NCI-H69 (cell line): ENCODE results near the gene GCA.
A peak's percentile ranks its signal among the peaks of the same experiment; 100 is the strongest.

Experiments used
- DNase-seq: peaks from one replicate; lab custom pipeline; 2025; lab: John Stamatoyannopoulos, UW

The GCA gene, protein sequence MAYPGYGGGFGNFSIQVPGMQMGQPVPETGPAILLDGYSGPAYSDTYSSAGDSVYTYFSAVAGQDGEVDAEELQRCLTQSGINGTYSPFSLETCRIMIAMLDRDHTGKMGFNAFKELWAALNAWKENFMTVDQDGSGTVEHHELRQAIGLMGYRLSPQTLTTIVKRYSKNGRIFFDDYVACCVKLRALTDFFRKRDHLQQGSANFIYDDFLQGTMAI

DNA sequence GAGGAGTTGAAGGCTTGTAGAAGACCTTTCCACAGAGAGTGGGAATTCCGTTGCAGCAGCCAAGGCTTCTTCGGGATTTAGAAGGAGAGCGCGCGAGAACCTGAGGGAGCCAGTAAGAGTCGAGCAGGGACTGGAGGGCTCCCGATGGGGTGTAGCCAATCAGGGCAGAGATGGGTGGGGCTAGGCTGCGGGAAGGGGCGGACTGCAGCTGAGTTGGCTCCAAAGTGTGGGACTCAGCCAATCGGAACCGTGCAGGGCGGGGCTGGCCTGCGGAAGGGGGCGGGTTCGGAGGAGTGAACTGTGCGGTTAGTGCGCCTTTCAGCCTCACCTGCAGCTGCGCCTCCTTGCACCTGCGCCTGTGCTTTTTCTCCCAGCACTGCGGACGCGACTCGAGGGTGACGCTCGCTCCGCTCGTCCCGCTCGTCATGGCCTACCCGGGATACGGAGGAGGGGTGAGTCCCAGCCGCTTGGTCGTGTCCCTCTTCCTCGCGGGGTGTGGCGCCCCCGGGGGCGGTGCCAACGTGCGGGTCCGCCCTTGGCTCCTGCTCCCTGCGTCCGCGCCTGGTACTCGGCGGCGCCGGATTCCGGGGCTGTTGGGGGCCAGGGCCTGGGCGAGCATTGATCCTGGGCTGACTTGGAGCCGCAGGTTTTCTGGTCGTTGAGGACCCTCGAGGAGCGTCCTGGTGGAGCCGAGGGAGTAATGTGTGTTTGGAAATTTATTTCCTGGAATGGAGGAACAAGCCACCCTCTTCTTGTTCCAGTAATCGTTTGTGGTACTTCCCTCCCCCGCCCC is at the start of gene GCA:
Gene GCA, plus strand, starts transcription at position 309 of the 793 bp plus-strand sequence. Its CDS starts 117 bp downstream, at position 426.
- peak; percentile 96 for DNase-seq

DNA sequence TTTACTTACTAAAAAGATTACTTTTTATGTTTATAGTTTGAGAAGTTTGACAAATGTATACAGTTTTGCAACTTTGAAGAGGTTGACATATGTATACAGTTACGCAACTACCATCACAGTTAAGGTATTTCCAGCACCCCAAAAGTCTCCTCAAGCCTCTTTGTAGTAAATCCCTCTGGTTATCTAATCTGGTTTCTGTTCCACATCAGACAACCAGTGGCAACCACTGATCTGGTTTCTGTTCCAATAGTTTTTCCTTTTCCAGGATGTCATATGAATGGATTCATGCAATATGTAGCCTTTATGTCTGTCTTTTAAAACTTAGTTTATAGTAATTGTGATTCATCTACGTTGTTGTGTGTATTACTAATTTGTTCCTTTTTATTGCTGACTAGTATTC is 48.9 kb upstream of the GCA start:
- DNase-seq = no peak

DNA sequence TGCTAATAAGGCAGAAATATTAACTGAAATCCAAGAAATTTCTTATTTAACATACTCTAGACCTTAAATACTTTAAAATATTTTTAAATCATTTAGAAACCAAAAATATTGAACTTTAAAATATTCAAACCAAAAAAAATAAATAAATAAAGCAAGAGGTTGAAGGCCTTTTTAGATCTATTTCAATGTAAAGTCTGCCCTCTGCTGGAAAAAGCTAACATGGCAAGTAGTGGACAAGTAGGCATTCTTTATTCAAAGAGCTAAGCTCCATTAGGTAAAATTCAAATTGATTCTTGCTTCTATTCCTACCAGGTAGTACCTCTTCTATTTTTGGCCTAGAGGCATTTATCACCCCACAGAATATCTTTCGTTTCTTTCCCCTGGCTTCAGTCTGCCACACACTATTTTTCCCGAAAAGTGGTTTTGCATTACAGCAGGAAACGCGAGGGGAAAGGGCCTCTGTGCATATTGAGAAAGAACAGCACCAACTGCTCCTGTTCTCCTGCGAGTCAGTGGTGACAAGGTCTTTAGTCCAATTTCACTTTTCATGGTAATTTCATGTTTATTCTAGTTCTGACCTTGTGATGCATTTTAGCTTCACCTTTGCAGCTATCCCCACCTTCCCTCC is 45.9 kb upstream of the GCA start:
- peak; percentile 68 for DNase-seq

DNA sequence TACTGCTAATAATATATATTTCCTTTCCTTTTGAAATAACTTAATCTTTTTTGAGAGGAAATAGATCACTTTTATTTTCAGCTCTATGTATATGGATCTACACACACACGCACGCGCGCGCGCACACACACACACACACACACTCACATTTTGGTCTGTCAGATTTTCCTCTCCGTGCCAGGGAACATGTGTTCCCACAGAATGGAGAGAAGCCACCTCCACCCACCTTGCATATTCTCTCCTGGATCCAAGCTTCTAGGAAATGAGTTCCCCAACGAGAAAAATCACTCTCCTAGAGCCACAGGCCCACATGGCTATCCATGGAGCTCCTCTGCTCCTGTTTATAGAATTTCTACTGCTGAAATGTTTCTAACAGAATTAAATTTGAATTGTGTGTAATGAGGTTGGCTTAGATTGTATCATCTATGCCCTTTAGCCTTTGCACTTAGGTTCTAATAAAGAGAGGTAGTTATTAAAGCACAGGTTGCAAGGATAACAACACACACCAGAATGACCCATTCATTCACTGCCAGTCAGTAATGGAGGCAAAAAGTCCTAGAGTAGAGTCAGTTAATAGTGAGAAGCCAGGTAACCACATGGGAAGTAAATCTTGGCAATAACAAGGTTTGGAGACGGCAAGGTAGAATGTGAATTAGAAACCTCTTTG is 45.1 kb upstream of the GCA start:
- DNase-seq = no peak

DNA sequence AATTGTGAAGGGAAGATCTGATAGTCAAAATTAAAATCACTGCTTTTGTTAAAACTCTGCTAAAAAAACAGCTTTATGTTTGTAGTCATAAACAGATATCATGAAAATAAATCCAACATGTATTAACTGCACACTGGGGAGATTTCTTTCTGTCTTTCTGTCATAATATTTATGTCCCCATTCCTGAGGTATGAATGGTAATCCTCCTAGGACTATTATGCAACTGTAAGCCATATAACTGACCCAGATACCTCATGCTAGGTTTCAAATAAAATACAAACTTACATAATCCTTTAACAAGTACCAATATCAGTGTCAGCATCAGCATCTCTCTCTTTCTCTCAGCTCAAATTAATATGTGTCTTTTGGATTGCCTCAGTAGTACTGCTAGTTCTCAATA is 43.7 kb upstream of the GCA start:
- DNase-seq = no peak

DNA sequence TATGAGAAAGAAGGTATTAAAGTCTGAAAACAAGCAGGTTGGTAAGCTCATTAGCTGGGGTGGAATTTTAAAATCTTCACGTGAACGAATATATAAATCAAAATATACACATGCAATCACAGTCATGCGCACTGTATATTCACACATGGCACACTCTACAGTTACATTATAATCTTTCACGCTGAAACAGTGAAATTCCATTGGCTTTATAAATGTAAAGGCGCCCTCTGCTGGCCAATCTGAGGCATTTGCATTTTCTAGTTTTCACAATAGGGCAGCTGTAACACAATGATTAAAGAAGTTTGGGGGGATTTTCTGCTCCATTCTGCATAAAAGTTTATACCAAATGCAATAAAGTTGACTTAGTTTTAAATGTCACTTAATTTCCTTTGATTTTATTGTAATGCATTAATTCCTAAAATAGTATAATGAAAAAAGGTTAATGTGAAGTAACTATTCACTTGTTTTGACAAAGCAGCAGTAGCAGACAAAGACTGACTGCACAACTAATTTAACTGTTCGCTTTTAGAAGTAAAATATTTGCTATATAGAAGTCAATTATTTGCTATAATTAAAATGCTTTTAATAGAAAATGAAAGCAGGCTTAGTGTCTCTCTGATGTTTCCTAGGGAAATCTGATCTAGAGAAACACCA is 42.7 kb upstream of the GCA start:
- peak; percentile 62 for DNase-seq

DNA sequence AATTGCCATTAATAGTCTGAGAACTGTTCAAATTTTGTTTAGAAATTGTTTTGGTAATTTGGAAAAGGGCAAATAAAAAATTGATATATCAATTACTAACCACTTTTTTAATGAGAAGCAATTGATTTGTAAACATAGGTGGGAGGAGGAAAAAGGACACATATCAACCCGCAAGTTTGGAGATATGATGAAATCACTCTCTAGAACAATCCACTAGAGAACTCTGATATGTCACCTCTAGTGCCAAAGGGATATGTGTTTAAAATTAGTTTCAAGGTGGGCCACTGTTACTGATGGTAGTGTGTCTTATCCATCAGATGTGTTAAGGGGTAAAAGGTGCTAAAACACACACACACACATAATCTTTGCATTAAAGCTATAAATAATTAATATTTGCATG is 42.1 kb upstream of the GCA start:
- DNase-seq = no peak

DNA sequence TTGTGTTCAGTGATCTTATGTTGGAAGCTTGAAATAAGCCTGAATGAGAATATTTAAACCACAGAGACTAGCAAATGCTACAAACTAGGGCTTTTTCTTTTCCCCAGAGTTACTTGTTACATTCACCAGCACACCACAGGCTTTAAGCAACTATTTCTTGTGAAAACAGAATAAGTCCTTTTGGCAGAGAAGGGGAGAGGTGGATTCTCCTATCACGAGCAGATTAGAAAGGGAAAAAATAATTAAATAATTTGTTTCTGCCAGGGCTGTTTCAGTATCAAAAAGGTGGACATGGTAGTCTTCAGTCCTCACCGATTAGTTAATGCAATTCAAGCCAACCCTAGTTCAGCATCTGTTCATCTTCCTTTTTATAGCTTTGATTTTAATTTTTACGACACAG is 38.0 kb upstream of the GCA start:
- DNase-seq = no peak

DNA sequence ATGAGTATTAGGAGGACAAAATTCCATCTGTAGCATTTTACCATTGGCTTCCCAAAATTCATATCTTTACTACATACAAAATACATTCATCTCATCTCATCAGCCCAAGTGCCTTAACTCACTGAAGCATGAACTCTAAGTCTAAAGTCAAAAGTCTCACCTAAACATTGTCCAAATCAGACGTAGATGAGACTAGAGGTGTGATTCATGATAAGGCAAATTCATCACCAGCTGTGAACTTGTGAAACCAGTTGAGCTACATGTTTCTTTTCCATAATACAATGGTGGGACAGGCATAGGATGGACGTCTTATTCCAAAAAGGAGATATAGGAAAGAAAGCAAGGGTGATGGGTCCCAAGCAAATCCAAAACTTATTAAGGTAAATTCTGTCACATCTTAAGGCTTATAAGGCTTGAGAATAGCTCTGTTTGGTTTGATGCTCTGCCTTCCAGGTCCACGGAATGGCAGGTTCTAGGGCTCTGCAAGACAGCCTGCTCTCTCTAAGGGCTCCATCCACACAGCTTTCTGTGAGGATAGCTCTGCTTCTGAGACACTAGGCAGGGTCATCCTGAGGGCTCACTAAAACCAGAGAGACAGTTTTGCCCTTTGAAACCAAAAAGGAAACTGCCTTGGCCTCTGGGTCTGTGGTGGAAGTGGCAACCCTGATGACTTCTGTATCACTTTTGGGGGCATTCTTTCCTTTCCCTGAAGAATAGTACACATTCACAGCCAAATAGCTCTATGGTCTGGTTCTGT is 35.0 kb upstream of the GCA start:
- no peak for DNase-seq

DNA sequence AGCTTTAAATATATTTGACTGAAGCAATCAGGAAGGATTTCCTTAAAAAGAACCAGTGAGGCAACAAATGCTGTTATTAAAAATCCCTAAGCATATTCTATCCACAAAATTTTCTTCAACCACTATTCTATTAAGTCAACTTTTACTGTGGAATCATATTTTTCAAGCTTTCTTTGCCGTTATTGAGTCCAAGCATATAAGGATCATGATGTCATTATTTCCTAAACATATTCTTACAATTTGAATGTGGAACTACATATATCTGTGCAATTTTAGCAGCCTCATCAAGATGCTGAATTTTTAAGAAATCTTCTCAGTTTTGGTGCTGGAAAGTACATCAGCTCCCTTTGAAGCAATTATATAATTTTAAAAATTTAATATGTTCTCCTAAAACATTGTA is 31.1 kb upstream of the GCA start:
- no peak for DNase-seq

DNA sequence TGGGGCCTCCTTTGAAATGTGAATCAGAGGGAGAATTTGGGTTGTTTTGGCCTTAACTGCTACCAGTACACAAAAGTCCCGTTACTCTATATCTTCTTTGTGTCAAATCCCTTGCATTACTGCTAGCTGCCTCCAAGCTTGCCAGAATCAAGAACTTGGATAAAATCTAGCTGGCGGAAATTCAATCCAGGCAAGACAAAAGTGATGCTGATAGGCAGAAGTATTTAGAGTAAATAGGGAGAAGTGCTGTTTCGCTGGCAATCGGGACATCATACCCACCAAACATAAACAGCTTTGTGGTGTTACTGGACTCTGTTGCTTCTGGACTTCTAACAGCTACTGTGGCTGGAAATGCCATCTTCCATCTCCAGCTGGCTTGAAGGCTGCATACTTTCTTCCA is 28.0 kb upstream of the GCA start:
- no peak for DNase-seq

DNA sequence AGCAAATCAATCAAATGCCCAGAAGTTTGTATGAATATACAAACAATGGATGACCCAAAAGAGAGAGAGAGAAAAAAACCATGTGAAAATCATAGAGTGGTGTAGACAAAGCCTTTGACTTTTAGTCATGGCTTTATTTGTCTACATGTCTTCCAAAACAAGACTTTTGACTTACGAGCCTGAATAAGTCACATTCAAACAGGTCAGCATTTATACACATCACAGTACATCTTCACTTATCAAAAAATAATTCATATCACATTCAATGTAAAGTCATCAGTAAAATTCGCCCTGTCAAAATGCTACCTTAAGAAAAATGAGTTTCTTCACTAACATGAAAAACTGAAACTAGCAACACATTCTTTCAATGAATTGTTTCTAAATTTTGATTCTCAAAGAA is 27.3 kb upstream of the GCA start:
- DNase-seq = no peak

DNA sequence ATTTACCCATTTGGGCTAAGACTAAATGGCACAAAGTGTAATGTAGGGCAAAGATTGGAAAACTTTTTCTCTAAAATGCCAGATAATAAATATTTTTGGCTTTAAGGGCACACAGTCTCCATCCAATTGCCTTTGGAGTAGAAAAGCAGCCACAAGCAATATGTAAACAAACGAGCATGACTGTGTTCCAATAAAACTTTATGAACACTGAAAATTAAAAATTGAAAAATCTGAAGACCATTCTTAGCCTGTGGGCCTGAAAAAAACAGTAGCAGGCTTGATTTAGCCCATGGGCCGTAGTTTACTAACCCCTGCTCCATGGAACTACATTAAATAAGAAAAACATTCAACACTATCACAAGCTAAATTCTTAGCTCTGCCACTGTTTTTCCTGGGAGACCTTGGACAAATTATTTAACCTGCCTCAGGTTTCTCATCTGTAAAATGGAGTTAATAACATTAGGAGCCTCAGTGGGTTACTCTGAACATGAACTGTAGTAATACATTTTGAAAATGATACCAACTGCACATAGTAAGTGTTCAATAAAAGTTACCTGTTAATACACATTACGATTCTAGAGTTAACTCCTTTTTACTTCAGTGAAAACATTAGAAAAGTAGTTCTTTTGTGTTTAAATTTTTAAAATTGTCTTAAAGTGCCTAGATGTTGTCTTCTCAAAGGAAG is 26.7 kb upstream of the GCA start:
- DNase-seq = no peak

DNA sequence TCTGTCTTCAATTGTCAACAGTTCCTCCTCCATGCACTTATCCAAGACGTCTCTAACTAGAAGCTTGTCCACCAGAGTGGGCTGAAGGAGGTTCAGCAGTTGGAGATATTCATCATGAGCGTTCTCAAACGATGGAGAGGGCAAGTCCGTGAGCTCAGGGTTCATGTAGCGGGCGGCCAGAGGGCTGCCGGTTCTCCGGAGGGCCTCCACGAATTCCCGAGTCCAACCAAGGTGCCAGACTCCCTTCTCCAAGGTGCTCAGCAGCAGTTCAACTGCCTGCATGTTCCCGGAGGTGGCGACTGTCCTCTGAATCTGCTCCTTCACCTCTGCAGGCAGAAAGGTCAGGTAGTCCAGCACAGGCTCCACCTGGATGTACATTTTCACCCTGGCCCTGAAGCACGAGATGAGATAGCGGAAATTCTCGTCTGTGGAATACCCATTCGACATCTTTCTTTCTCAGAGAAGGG is 26.0 kb upstream of the GCA start:
- no peak for DNase-seq

DNA sequence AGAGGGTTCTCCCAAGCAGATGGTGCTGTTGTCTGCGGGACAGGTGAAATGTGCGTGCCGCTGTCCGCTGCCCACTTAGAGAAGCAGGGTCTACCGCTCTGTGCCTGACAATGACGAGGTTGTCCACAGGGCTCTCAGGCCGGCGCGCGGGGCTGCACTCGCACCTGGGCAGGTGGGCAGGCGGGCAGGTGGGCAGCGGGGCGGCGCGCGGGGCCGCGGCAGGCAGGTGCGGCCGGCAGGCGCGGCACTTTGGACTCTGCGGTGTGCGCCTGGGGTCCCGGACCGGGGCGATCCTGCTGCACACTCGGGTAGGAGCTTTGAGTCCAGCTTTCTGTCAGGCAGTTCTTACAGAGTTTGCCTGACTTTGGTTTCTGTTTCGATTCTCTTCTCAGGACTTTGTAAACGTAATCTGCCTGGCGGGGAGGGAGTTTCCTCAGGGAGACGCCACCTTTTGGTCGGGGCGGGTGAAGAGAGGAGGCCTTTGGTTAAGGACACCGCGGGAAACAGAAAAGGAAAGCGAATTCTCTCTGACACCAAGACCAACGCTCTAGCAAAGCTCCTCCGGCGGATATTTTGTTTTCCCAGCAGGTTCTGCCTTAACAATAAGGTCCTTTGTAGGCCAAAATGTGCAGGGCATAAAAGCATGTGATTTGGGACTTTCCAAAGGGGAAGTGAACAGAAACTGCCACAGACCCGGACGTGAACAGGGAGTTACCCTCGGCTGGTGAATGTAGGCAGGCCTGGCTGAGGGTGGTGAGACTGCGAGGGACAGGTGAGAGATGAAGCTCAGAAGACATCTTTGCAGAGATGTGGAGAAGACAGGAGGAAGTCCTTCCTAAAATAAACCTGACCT is 25.4 kb upstream of the GCA start, which contains the start of gene IFIH1:
Gene IFIH1, minus strand, starts transcription at position 357 of the 853 bp plus-strand sequence. CDS start 377 bp downstream, outside the sequence.
- peak; percentile 79 for DNase-seq

DNA sequence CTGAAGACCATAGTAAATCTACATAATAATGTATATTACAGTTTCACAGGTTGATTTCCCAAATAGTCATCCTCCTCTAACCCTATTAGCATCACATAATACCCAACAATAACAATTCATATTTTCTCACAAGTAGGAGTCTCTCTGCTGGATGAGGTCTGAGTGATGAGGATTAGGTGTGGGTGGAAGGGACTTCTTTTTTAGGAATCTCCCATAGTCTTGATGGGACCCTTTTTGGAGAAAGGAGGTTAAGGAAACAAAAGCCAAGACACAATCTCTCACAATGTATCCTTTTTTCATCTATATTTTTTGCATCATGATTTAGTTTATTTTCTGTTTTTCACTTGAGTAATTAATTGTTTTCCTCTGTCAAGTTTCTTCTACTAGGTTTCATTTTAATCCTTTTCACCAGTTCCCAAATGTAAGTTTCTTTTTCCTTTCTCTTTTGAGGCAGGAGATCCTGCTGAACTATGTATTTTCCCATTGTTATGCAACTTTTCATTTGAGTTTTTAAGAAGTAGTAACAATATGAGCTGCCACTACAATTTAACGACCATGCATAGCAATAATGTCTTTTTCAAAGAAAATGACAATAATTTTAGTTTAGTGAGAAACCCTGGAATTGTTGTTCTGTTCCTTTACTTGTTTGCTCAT is 22.9 kb upstream of the GCA start:
- DNase-seq = no peak

DNA sequence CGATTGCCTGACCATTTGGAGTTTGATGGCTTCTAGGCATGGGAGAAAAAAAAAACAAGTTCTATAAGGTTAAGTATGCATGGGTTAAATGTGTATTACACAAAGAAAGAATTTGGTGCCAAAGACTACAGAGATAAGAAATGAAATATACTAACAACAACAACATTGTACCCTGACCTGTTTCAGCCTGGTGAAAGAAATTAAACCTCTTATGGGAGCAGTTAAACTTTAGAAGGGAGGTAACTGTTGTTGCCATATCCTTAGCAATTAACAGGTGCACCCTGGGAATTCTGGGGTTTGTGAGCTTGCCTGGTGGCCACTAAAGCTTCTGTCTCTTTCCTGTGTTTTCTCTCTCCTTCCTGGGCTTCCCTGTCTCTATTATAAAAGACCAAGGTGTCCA is 19.0 kb upstream of the GCA start:
- no peak for DNase-seq

DNA sequence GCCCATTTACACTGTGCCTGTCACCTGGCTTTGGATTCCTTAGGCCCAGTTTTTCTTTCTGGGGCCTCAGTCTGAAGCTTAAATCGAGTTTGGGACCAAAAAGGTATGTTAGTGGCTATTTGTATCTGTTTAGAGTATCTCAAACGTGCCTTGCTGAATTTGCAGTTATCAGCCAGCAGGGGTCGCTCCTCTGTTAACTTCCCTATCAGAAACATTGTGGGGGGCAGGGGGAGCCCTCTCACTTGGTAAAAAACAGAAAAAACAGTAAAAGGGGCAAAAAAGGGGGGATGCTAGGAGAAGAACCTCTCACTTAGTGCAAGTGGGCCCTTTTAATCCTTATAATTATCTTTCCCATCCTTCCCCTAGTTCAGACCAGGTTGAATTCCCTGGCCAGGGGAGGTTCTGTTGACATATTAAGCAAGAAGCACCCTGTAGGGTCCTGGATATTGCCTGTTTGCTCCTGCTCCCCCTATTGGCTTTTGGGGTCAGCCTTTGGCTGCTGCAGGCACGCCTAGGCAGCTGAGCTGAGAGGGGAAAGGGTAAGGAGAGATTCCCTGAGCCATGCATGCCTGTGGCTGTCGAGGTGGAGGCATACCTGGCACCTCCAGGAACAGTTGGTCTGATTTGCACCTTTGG is 16.7 kb upstream of the GCA start:
- DNase-seq = no peak

DNA sequence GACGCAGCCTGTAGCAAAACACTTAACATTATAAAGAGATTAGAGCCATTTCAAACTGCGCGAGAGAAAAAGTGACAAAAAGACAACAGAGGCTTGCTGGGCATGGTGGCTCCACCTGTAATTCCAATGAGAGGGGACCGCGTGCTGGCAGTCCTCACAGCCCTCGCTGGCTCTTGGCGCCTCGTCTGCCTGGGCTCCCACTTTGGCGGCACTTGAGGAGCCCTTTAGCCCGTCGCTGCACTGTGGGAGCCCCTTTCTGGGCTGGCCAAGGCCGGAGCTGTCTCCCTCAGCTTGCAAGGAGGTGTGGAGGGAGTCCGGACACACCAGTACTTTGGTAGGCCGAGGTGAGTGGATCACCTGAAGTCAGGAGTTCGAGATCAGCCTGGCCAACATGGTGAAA is 16.1 kb upstream of the GCA start:
- no peak for DNase-seq
